MM.1S (cell line): ENCODE data around the gene TAF11L2.
"Not testable (repeated sequence)": the region's sequence is repeated elsewhere in the genome, so short reads cannot be mapped to it uniquely, and the experiment has no call there.

Experiments
- DNase-seq: peaks from one replicate; pipeline ENCODE4 v3.0.0-alpha.2; 2015
- H2AFZ ChIP-seq: fragments of 300-600 bp; sonication (generic); 2 replicates; pipeline ENCODE4 v1.6.0; 2016; ENCODE audit warnings: antibody characterized with exemption, low read length
- H3F3A ChIP-seq: fragments of 300-600 bp; sonication (generic); 2 replicates; pipeline ENCODE4 v1.6.1; 2016; ENCODE audit warnings: mild to moderate bottlenecking, antibody characterized with exemption, low read length, moderate library complexity, mixed read lengths; ENCODE audit not compliant: insufficient read depth
- H3K27ac ChIP-seq: fragments of 300-600 bp; sonication (generic); 2 replicates; pipeline ENCODE4 v1.5.1; 2016; ENCODE audit warnings: mild to moderate bottlenecking, low read length
- H3K27me3 ChIP-seq: fragments of 300-600 bp; sonication (generic); replicated peaks from 2 replicates; pipeline ENCODE4 v1.6.0; 2016; ENCODE audit warnings: low read length; ENCODE audit not compliant: insufficient read depth
- H3K36me3 ChIP-seq: fragments of 300-600 bp; sonication (generic); replicated peaks from 2 replicates; pipeline ENCODE4 v1.6.1; 2016; ENCODE audit warnings: mild to moderate bottlenecking, low read length, mixed read lengths; ENCODE audit not compliant: insufficient read depth
- H3K4me1 ChIP-seq: fragments of 300-600 bp; sonication (generic); 2 replicates; pipeline ENCODE4 v1.6.1; 2016; ENCODE audit warnings: low read length, mixed read lengths
- H3K4me2 ChIP-seq: fragments of 300-600 bp; sonication (generic); 2 replicates; pipeline ENCODE4 v1.6.0; 2016; ENCODE audit warnings: low read depth, low read length
- H3K4me3 ChIP-seq: fragments of 300-600 bp; sonication (generic); 2 replicates; pipeline ENCODE4 v1.5.1; 2016; ENCODE audit warnings: low read length, mixed read lengths
- H3K79me2 ChIP-seq: fragments of 300-600 bp; sonication (generic); 2 replicates; pipeline ENCODE4 v1.6.1; 2016; ENCODE audit warnings: mixed run types, low read length, mixed read lengths
- H3K9ac ChIP-seq: fragments of 300-600 bp; sonication (generic); 2 replicates; pipeline ENCODE4 v1.6.1; 2016; ENCODE audit warnings: low read length, mixed read lengths
- H3K9me2 ChIP-seq: fragments of 300-600 bp; sonication (generic); replicated peaks from 2 replicates; pipeline ENCODE4 v1.6.1; 2016; ENCODE audit warnings: mild to moderate bottlenecking, low read length, mixed read lengths; ENCODE audit not compliant: insufficient read depth
- H3K9me3 ChIP-seq: fragments of 300-600 bp; sonication (generic); replicated peaks from 2 replicates; pipeline ENCODE4 v1.6.1; 2016; ENCODE audit warnings: mild to moderate bottlenecking, low read length, mixed read lengths; ENCODE audit not compliant: insufficient read depth
- H4K20me1 ChIP-seq: fragments of 300-600 bp; sonication (generic); 2 replicates; pipeline ENCODE4 v1.6.1; 2016; ENCODE audit warnings: mild to moderate bottlenecking, low read length, moderate library complexity, mixed read lengths; ENCODE audit not compliant: insufficient read depth
- EZH2 ChIP-seq: fragments of 300-600 bp; sonication (generic); optimal IDR thresholded peaks from 2 replicates; pipeline ENCODE3; 2017; ENCODE audit warnings: low read depth, mild to moderate bottlenecking, antibody characterized with exemption, low read length, mixed read lengths
- EZH2phosphoT487 ChIP-seq: fragments of 300-600 bp; sonication (generic); IDR thresholded peaks from 2 replicates; pipeline ENCODE4 v1.6.1; 2018; ENCODE audit warnings: antibody characterized with exemption, low read length
- TF ChIP-seq, protein P1 (sequence below): fragments of 300-600 bp; sonication (generic); IDR thresholded peaks from 2 replicates; pipeline ENCODE4 v1.5.1; 2016; ENCODE audit warnings: antibody characterized with exemption, low read length, mixed read lengths

TAF11L2 gene

GRCh38 chr5:17482790-17483189, 15.2 kb upstream of the TAF11L2 start:
- H3K9ac ChIP-seq, result no peak overlapping the region

DNA sequence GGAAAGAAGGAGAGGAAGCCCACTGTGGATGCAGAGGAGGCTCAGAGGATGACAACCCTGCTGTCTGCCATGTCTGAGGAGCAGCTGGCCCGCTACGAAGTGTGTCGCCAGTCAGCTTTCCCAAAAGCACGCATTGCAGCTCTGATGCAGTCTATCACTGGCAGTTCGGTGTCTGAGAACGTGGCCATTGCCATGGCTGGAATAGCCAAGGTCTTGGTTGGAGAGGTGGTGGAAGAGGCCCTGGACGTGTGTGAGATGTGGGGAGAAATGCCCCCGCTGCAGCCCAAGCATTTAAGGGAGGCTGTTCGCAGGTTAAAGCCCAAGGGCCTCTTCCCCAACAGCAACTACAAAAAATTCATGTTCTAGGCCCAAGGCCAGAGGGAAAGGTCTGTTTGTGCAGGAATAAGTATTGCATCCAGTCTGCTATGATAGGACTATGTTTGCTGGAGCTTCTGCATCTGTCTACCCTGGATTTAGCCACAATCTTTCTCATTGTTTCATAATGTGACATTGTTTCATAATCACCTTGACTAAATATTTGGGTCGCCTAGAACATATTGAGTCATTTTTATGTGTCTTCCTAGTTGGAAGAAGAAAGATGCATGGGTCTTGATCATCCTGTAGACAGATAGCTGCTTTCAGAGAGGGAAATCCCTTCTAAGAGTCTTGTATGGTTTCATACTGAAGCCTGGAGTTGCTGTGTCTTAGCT, 11.4 kb upstream of the TAF11L2 start:
- not testable (repeated sequence) for H3K79me2 ChIP-seq, H4K20me1 ChIP-seq, H3K9me3 ChIP-seq, H2AFZ ChIP-seq, H3K27me3 ChIP-seq, DNase-seq, H3K27ac ChIP-seq, H3F3A ChIP-seq, H3K4me2 ChIP-seq, H3K9ac ChIP-seq, H3K4me3 ChIP-seq, H3K9me2 ChIP-seq, H3K36me3 ChIP-seq, H3K4me1 ChIP-seq

More at GRCh38 chr5:17482790-17483189, 15.2 kb upstream of the TAF11L2 start:
- H3K27me3 ChIP-seq, result no peaks in the 10 kb centered on the region
- H3K79me2 ChIP-seq, result no peaks in the 10 kb centered on the region
- no peak for DNase-seq
- no peaks in the 10 kb centered on the region for H3K9me2 ChIP-seq
- no peaks in the 10 kb centered on the region for H3K9me3 ChIP-seq
- H3K27ac ChIP-seq, result no peak overlapping the region
- H4K20me1 ChIP-seq, result no peaks in the 10 kb centered on the region
- H3F3A ChIP-seq, result no peaks in the 10 kb centered on the region
- TF ChIP-seq EZH2phosphoT487 (no peak), EZH2 (no peak)
- H2AFZ ChIP-seq, result no peak overlapping the region
- H3K4me1 ChIP-seq, result no peaks in the 10 kb centered on the region
- no peak overlapping the region for H3K4me3 ChIP-seq
- H3K36me3 ChIP-seq, result no peaks in the 10 kb centered on the region
- no peak overlapping the region for H3K4me2 ChIP-seq

DNA sequence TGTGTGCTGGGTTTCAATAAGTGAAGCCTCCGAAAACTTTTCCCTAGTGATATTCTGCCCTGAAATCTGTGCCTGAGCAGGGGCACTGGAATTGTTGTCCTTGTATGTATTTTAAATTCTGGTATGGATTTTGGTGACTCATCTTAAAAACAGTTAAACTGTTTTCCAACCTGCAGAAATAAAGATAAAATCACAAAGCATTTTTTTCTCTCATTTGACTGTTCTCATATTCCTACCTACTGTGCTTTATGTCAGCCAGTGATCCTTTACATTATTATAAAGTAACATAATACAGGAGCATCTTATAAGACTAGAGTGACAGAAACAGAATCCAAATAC, 10.9 kb upstream of the TAF11L2 start:
- Histone ChIP-seq H2AFZ (no peak overlapping the region), H3F3A (no peaks in the 10 kb centered on the region), H3K9me2 (no peaks in the 10 kb centered on the region), H3K4me2 (no peak overlapping the region), H3K9ac (no peak overlapping the region), H3K27me3 (no peaks in the 10 kb centered on the region), H3K27ac (no peak overlapping the region), H3K9me3 (no peaks in the 10 kb centered on the region), H3K4me1 (no peaks in the 10 kb centered on the region), H4K20me1 (no peaks in the 10 kb centered on the region), H3K4me3 (no peak overlapping the region), H3K36me3 (no peaks in the 10 kb centered on the region), H3K79me2 (no peaks in the 10 kb centered on the region)
- no peak for DNase-seq
- TF ChIP-seq EZH2 (no peak), EZH2phosphoT487 (no peak)
- TF ChIP-seq, protein P1, sequence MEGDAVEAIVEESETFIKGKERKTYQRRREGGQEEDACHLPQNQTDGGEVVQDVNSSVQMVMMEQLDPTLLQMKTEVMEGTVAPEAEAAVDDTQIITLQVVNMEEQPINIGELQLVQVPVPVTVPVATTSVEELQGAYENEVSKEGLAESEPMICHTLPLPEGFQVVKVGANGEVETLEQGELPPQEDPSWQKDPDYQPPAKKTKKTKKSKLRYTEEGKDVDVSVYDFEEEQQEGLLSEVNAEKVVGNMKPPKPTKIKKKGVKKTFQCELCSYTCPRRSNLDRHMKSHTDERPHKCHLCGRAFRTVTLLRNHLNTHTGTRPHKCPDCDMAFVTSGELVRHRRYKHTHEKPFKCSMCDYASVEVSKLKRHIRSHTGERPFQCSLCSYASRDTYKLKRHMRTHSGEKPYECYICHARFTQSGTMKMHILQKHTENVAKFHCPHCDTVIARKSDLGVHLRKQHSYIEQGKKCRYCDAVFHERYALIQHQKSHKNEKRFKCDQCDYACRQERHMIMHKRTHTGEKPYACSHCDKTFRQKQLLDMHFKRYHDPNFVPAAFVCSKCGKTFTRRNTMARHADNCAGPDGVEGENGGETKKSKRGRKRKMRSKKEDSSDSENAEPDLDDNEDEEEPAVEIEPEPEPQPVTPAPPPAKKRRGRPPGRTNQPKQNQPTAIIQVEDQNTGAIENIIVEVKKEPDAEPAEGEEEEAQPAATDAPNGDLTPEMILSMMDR, result no peak

GRCh38 chr5:17491257-17491656, 6.8 kb upstream of the TAF11L2 start:
- not testable (repeated sequence) for H3K27me3 ChIP-seq, H3K4me1 ChIP-seq, H3K27ac ChIP-seq, H3K9me2 ChIP-seq, H3K4me3 ChIP-seq, H3K9me3 ChIP-seq, H2AFZ ChIP-seq, H3K9ac ChIP-seq, H3K36me3 ChIP-seq, H3F3A ChIP-seq, H4K20me1 ChIP-seq, DNase-seq, H3K4me2 ChIP-seq, H3K79me2 ChIP-seq

- no peaks in the 10 kb centered on the region for H4K20me1 ChIP-seq
- H3K27ac ChIP-seq, result no peak overlapping the region
- no peaks in the 10 kb centered on the region for H3K9me2 ChIP-seq
- H3F3A ChIP-seq, result no peaks in the 10 kb centered on the region
- TF ChIP-seq EZH2 (no peak), EZH2phosphoT487 (no peak)
- TF ChIP-seq, protein P1, result no peak
- H3K79me2 ChIP-seq, result no peaks in the 10 kb centered on the region
- no peak for DNase-seq
- no peaks in the 10 kb centered on the region for H3K9me3 ChIP-seq
- H3K9ac ChIP-seq, result no peak overlapping the region
- no peaks in the 10 kb centered on the region for H3K36me3 ChIP-seq
- H3K4me2 ChIP-seq, result no peak overlapping the region
- no peak overlapping the region for H3K4me3 ChIP-seq
- H2AFZ ChIP-seq, result no peak overlapping the region
- H3K27me3 ChIP-seq, result no peaks in the 10 kb centered on the region
- no peaks in the 10 kb centered on the region for H3K4me1 ChIP-seq
These were observed 5.3 kb upstream of the TAF11L2 start for GRCh38 chr5:17492770-17493169.
